HTR-8/SVneo (cell line): ENCODE results near the gene NDUFB2.
"Not testable (repeated sequence)": the region's sequence is repeated elsewhere in the genome, so short reads cannot be mapped to it uniquely, and the experiment has no call there.

Source experiments
- DNase-seq: peaks from one replicate; pipeline ENCODE4 v3.0.0; 2011; ENCODE audit warnings: low spot score, mixed read lengths; ENCODE audit not compliant: insufficient read length
- FAIRE-seq: peaks from 2 replicates; lab custom pipeline; 2011; peaks lifted over from hg19 to GRCh38; lab: Jason Lieb, UNC

Gene NDUFB2

DNA sequence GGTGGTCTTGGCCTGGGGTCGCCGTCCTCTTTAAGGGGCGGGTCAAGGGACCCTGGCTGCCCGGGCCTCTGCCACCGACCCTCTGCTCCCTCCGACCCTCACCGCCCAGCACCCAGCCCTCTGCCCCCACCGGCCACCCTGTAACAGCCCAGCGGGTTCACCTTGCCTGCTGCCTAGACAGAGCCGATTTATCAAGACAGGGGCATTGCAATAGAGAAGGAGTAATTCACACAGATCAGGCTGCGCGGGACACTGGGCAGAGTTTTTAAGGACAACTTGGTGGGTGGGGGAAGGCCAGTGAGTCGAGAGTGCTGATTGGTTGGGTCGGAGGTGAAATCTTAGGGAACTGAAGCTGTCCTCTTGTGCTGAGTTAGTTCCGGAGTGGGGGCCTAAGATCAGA is 24.5 kb upstream of the NDUFB2 start:
- FAIRE-seq, result no peak
- no peak for DNase-seq

DNA sequence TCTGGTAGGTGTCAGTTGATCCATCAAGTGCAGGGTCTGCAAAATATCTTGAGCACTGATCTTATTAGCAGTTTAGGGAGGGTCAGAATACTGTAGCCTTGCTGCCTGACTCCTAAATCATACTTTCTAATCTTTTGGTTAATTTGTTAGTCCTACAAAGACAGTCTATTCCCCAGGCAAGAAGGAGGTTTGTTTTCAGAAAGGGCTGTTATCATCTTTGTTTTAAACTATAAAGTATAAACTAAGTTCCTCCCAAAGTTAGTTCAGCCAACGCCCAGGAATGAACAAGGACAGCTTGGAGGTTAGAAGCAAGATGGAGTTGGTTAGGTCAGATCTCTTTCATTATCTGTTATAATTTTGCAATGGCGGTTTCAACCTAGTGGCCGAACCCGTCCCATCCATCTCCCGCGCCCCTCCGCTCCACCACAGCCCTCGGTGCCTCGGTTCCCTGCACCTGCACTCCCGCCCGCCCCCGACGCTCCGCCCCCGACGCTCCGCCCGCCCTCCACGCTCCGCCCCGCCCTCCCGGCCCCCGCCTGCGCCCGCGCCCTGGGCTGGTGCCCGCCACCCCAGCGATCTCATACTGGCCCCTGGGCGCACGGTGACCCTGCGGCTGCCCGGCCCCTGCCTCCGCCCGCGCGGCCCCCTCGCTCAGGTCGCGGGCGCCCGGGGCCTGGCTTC is 24.0 kb upstream of the NDUFB2 start, which contains the start of gene ADCK2:
Gene ADCK2 (plus strand): TSS at position 564 of the 681 bp plus-strand sequence. CDS start 386 bp downstream, outside the sequence.
- peak; percentile 69 for DNase-seq
- no peak for FAIRE-seq

DNA sequence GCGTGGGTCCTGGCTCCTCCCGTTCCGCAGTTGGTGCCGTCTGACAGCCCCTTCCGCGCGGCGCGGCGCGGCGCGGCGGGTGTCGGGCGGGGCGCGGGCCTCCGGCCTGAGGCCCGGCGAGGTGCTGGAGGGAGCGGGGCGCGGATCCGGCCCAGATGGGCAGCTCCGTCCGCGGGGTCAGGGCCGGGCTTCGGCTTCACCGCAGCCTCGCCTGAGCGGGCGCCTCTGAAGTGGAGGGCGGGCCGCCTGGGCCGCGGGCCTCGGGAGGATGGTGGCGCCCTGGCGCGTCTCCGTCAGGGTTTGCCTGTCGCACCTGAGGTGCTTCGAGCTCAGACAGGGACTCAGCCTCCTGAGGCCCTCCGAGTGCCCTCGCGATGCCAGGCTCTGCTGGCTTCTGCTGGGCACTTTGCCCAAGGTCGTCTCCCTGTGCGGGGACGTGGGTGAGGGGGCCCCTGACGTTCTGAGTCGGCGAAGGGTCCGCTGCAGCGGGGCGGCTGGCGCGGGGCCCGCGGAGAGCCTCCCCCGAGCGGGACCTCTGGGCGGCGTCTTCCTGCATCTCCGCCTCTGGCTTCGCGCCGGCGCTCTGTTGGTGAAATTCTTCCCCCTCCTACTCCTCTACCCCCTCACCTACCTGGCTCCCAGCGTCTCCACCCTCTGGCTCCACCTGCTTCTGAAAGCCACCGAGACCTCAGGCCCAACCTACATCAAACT is 23.3 kb upstream of the NDUFB2 start:
- DNase-seq, result no peak
- no peak for FAIRE-seq

DNA sequence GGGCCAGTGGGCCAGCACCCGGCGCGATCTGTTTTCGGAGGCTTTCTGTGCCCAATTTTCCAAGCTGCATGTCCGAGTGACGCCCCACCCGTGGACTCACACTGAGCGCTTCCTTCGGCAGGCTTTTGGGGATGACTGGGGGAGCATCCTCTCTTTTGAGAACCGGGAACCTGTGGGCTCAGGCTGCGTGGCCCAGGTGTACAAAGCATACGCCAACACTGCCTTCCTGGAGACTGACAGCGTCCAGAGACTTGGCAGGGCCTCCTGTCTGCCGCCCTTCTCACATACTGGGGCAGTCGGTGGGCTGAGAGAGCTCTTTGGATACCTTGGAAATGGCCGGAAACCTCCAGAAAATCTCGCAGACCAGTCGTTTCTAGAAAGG is 22.7 kb upstream of the NDUFB2 start:
- no peak for FAIRE-seq

DNA sequence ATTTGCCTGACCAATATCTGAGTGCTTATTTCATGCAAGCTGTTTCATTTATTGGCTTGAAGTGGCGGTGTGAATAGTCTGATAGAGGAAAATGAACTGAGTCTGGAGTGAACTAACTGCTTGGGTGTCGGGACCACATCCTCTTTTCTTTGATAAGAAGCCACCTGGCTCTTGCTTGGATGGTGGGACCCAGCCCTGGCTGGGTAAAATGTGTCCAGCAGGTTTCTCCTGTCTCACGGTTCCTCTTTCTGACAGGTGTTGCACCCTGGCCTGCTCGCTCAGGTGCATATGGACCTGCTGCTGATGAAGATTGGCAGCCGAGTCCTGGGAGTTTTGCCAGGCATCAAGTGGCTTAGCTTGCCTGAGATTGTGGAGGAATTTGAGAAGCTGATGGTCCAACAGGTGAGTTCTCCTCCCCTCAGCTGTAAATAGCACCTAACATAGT is 22.1 kb upstream of the NDUFB2 start:
- no peak for FAIRE-seq
- DNase-seq, result no peak

More for the DNA sequence above, 22.7 kb upstream of the NDUFB2 start:
- no peak for DNase-seq

DNA sequence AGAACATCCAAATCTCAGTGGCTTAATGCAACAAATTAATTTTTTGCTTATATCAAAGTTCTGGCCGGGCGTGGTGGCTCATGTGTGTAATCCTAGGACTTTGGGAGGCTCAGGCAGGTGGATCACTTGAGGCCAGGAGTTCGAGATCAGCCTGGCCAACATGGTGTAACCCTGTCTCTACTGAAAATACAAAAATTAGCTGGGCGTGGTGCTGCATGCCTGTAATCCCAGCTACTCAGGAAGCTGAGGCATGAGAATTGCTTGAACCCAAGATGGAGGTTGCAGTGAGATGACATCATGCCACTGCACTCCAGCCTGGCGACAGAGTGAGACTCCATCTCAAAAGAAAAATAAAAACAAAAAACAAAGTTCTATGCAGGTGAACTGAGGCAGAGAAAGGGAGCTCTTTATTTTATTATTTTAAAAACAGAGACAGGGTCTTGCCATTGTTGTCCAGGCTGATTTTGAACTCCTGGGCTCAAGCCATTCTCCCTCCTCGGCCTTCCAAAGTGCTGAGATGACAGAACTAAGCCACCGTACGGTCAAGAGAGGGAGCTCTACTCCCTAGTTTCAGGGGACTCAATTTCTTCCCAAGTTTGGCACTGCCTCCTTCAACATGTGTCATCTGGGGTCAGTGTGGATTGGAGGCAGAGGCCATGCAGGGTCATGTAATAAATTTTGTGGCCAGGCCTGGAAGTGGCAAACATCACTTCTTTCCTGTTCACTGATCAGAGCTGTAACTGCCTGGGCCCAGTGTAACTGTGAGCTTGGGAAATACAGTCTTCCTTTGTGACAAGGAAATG is 21.4 kb upstream of the NDUFB2 start:
- FAIRE-seq (no peak), DNase-seq (peak; percentile 49)

DNA sequence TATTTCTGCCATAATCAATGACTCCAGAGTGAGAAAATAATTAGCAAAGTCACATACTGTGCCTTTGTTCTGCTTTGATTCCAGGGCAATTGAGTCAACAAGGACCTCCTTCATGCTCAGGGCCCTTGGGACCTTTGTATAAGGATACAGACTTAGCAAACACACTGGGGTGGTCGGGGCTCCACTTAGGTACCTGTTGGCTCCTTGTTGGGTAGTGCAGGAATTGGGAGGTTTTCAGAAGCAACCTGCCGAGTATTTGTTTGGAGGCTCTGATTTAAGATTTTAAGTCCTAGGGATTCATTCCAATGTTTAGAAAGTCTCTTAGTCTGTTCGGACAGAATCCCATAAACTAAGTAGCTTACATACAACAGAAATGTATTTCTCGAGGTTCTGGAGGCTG is 20.8 kb upstream of the NDUFB2 start:
- no peak for FAIRE-seq
- DNase-seq, result no peak

DNA sequence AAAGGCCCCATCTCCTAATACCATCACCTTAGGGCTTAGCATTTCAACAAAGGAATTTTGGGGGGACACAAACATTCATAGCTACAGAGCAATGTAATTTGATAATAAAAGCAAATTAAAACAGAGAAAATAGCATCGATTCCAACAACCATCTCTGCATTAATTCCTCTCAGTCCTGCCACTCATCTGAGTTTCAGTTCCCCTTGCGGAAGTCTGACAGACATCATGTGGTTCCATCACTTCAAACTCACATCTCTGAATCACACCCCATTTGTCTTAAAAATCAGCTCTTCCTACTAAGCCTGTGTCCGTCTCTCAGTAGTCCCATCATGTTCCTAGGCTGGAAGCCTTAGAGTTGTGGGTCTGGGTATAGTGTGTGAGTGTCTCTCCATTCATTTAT is 20.2 kb upstream of the NDUFB2 start:
- DNase-seq, result no peak
- no peak for FAIRE-seq

DNA sequence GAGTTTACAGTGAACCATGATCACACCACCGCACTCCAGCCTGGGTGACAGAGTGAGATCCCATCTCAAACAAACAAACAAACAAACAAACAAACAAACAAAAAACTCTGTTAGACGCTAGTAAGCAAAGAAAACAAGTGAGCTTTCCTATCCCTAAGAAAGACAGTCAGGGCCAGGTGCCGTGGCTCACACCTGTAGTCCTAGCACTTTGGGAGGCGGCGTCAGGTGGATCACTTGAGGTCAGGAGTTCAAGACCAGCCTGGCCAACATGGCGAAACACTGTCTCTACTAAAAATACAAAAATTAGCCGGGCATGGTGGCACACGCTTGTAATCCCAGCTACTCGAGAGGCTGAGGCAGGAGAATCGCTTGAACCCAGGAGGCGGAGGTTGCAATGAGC is 19.6 kb upstream of the NDUFB2 start:
- FAIRE-seq, DNase-seq: not testable (repeated sequence)

DNA sequence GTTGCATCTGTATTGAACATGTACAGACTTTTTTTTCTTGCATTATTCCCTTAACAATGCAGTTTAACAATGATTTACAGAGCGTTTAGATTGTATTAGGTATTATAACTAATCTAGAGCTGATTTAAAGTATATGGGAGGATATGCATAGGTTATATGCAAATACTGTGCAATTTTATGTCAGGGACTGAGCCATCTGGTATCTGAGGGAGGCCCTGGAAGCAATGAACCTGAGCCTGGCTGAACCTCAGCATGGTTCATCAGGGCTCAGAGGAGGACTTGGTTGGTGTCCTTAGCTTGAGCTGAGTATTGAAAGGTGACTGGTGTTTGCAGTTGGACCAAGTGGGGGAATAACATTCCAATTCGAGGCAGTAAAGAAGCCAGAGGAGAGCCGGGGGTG is 19.0 kb upstream of the NDUFB2 start:
- DNase-seq (no peak), FAIRE-seq (no peak)

DNA sequence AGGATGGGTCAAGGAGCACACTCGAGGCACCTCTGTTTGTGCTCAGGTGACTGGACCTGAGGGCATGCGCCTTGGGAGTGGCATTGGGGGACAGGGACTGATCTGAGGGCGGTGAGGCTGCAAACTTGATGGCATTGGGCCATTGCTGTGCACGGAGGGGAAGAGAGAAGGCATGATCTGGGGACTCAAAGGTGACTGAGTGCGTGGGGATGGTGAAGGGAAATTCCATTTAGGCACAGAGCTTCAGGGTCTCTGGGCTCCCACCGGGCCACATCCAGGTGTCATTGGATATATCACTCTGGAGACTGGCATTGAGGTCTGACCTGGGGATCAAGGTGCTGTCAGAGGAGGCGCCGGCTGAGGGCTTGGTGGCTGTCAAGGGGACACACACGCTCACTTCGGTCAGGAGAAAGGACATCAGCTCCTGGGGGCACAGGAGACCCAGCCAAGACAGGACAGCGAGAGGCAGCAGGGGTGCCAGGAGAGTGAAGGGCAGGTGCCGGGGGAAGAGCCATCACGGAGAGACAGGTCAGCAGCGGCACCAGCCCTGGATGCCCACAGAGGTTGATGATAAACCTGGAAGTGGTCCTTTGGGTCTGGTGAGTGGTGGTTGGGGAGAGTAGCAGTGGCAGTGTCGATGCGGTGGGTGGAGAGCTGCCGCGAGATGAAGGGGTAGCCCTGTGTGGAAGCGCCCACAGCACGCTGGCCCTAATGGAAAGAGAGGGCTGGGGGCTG is 18.3 kb upstream of the NDUFB2 start:
- FAIRE-seq, result no peak
- DNase-seq, result no peak

DNA sequence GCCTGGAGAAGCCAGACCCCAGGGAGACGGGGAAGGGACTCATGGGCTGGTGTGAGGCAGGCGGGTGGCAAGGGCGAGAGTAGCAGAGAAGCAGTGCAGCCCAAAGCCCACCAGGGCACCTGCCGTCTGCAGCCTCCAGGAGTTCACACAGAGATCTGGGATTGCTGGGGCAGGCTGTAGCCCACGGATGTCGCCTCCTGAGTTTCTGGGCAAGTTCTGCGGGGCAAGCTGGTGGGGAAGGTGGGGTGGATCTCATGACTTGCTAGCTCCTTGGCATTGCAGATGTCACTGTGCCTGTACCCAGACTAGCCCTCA is 17.7 kb upstream of the NDUFB2 start:
- FAIRE-seq (no peak), DNase-seq (no peak)

DNA sequence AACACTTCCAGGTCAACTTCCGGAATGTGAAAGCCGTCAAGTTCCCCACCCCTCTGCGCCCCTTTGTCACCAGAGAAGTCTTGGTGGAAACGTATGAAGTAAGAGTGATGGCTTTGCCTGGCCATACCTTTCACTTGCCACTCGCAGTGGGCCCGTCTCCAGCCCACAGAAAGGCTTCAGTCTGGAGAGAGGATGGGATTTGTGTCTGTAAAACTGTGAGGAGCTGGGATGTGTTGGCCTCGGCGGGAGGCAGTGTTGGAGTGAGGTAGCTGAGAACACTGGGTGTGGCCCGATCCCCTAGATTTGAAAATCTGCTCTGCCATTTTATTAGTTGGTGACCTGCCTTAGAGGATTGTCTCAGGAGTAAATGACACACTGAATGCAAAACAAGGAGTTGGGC is 17.3 kb upstream of the NDUFB2 start:
- FAIRE-seq, result no peak
- DNase-seq, result no peak

DNA sequence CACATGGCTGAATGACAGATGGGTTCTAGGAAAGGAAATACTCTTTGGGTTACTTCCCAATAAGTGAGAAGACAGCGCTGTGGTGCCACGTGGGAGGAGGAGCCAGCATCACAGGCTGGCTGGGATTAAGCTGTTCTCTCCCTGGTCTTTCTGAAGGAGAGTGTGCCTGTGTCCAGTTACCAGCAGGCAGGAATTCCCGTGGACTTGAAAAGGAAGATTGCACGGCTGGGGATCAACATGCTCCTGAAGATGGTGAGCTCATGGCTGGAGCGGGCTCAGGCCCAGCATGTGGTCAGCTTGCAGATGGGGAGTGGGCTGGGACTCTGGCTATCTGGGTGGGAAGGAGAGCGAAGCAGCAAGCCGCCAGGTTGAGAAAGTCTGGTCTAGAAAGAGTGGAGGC is 15.6 kb upstream of the NDUFB2 start:
- DNase-seq (no peak), FAIRE-seq (no peak)

DNA sequence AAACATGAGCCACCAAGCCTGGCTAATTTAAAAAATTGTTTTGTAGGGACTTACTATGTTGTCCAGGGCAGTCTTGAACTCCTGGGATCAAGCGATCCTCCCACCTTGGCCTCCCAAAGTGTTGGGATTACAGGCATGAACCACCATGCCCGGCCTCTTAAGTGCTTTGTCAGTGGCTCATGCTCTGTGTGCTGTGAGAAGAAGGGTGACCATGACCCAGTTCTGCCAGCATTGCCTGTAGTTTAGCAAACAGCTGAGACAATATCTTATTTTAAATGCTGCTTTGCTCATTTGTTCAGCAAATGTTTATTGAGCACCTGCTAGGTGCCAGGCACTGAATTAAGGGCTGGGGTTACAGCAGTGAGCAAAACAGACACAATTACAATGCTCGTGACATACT is 14.7 kb upstream of the NDUFB2 start:
- no peak for DNase-seq
- FAIRE-seq, result no peak

DNA sequence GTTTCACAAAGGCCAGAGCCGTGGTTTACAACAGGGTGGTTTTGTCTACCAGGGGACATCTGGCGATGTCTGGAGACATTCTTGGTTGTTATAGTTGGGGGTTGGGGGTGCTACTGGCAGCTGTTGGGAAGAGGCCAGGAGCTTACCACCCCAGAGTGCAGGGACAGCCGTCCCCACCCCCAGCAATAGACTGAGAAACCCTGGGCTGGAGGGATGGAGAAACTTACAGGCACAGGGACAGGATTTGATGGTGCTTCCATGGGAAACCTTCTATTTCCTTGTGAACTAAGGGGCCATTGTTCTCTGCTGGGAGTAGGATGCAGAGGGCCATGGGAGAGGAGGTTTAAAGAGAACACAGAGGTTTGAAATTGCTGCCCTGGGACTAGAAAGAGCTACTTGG is 12.9 kb upstream of the NDUFB2 start:
- DNase-seq, result no peak
- FAIRE-seq, result no peak

DNA sequence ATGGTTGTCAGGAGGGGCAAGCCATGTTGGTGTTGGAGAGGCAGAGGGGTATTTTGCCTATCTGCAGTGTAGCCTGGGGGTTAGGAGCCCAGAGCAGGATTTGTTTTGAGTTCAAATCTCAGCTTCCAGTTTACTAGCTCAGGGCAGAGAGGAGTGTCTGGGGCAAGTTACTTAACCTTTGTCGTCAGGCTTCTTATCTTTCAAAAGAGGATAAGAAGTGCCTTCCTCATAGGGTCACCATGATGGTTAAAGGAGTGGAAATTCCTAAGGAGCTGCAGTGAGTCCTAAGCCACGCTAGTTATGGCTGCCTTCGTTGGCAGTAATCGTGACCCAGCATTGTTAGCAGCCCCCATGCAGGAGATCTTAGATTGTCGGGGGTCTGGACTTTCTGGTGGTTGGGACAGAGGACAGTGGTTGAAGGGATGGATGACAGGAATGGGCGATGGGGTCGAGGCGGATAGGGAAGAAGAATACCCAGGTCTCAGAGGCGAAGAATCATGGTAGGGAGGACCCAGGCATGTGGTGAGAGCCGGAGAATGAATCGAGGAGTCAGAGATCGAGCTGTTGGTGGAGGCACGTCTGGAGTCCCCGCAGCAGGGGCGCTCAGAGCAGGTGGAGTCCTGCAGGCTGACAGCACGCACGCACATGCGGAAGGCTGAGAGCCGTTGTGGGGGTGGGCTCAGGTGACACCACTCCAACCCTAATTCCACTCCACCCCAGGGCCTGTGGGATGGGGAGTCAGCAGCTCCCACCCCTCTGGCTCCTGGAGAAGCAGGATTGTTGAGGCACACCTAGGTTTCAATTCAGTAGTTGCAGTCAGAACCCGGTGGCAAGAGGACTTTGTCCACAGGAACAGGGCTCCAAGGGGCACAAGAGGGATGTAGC is 12.2 kb upstream of the NDUFB2 start:
- DNase-seq (no peak), FAIRE-seq (no peak)

DNA sequence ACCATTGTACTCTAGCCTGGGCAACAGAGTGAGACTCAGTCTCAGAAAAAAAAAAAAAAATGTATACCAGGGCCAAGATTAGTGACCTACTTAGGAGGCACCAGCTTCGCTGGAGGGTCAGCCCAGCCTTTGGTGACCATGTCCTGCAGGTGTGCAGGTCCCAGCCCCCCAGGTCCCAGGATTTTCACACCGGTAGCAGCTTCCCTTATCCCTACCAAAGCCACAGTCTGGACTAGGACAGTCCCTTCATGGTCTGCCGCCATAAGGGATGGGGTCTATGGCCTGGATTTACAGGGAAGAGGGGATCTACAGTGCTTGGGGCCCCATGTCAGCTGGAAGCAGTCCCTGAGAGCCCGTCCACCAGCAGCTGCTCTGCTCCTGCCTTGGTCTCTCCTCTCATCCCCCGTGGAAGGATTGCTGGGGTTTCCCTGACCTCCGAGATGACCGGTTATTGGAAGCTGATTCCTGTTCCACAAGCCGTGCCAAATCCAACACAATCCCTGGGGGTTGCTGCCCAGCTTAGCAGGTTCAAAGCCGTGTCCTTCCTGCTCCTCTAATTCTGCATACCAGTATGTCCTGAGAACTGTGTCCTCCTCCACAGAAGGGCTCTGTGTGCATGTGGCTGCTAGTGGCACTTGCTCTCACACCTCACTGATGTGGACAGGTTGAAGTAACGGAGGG is 11.0 kb upstream of the NDUFB2 start:
- DNase-seq (no peak), FAIRE-seq (no peak)

DNA sequence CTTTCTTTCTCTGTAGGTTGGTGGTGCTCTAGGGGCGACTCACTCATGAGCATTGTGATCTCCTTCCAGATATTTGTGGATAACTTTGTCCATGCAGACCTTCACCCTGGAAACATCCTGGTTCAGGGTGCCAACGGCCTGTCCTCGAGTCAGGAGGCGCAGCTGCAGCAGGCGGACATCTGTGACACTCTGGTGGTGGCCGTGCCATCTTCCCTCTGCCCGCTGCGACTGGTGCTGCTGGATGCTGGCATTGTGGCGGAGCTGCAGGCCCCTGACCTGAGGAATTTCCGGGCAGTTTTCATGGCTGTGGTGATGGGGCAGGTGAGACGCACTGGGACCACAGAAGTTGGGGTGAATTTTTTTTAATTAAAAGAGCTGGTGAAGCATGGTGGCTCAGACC is 9.6 kb upstream of the NDUFB2 start:
- FAIRE-seq, result no peak
- no peak for DNase-seq
